Left colon (tissue), 2 donors: ENCODE results near the gene PNPLA6. TPM values are rescaled to one million over a fixed set of nuclear protein-coding genes. Genes with fewer than 3 reads are reported as not detected.

Source experiments
- ATAC-seq: fragments of 200-7000 bp; cut with Tn5 transposase; one replicate; pipeline ENCODE4 v1.9.1; 2020; ENCODE audit warnings: mild to moderate bottlenecking, moderate library complexity
- DNase-seq, 2 donors: peaks; one replicate each; pipeline ENCODE4 v3.0.0-alpha.2; 2020
- intact Hi-C, 2 donors: fragments of 100-400 bp; cut with DNase I in 1 of 2; cut with micrococcal nuclease in 1 of 2; formaldehyde crosslinking; loops; one replicate each; pipeline versions ENCODE4 v1.11.2 to v1.14.0; 2022; cut with DNase I, micrococcal nuclease
- long read RNA-seq: library from polyadenylated mRNA; unstranded; transcript quantifications from one replicate; pipeline ENCODE4 v2.0.0, GENCODE V29; 2021
- total RNA-seq, 2 donors: library from RNA; stranded (reverse); fragmentation: NEBNext Ultra II Directional; extraction: Animal tissue kit (Norgen Biotek cat#: 25700); gene quantifications; one replicate each; pipeline ENCODE4 v1.2.1, GENCODE V29; 2021
- donor health status: DM: no; HTN: no; CAD: no.
- donor health status: DM: yes; HTN: yes; CAD: no.

The PNPLA6 gene
- total RNA-seq: 100 to 1,000 TPM in 1 of 2 donors, 10 to 100 TPM in 1; 87.8 to 107 TPM
- long read RNA-seq, full-length matches to known transcripts: 1 of 45 reads
- long read RNA-seq, partial matches to known transcripts: 37 of 45 reads
- long read RNA-seq, other reads (novel, unspliced or antisense): 7 of 45 reads

DNA sequence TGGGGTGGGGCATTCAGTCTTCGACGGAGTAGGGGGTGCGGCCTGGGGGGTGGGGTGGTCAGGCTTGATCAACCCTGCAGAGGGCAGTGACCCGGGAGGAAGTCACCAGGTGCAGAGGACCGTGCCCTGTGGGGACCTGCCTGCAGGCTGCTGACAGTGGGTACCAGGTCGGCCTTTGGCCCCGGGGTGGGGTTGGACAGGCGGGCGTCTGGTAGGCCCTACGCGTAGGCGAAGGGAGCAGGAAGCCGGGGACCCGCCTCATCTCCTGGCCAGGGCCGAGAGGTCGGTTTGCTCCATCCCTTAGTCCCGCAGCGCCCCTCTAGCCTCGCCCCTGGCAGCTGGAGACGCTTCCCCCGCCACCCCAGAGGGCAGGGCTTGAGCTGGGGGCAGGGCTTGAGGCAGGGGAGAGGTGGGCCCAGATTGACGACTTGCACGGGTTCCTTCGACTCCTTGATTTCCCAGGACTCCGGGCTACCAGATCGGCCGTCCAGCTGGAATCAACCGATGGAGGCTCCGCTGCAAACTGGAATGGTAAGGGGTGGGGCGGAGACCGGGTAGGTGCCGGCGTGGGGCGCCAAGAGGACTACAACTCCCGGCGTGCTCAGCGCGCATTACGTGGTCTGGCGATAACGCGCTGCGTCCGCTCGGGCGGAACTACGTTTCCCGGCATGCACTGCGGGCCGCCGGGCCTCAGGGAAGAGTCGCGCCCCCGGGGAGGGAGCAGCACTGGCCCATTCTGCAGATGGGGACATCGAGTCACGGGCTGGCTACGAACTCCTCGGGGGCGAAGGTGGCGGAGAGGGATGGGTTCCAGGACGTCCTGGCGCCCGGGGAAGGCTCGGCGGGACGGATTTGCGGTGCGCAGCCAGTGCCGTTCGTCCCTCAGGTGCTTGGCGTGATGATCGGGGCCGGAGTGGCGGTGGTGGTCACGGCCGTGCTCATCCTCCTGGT, at the start of gene PNPLA6:
Gene PNPLA6, plus strand, starts transcription at position 671 of the 951 bp plus-strand sequence. Its CDS starts 72 bp downstream, at position 743.
- DNase-seq (peak; percentile 95 to 99), ATAC-seq (peak; percentile 81)
- intact Hi-C loops: loop anchor here in 1 of 2 donors (10.0 kb wide), 1 partner anchor 181 kb away; no protein-coding TSS in a partner anchor

DNA sequence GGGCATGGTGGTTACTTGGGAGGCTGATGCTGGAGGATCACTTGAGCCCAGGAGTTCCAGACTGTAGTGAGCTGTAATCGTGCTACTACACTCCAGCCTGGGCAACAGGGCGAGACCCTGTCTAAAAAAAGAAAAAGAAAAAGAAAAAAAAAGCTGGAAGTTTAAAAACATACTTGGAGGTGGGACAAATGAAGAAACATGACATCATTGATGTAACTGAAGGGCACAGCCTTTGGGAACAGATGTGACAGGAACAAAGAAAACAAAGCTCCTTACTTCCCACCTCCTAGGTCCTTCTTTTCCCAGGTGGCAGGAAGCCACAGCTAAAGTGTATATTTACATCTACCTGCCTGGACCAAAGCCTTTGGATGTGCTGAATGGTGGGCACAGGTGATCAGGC, 48.6 kb upstream of the PNPLA6 start:
- no peak for ATAC-seq
- intact Hi-C loops: no loop called here

DNA sequence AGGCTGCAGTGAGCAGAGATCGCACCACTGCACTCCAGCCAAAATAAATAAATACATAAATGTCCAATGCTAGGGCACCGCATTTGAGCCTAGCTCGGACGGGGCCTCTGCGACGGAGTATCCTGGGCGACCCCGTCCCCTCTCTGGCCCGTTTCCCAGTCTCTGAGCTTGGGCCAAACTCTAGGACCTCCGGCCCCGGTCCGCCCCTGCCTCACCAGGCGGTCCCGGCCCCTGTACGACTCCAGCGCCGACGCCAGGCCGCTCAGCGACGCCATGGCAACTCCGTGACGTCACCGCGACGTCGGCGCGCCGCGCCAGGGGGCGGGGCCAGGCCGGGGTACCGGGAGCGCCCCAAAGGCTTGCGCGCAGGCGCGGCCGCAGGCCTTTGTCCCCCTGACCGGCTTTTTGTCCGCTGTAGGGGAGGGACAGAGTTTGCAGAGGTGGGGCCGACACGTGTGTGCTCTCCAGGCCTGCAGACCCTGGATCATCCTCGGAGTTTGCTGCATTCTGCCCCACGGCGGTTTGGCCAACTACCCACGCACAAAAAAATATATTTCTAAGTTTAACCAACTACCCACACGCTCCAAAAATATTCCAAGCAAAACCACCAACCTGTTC, 46.7 kb upstream of the PNPLA6 start, which contains the start of gene PEX11G:
Gene PEX11G, minus strand, starts transcription at position 300 of the 618 bp plus-strand sequence. Its CDS starts 25 bp downstream, at position 275.
- DNase-seq: peak; percentile 87 to 94
- intact Hi-C loops: no loop called here
- ATAC-seq: peak; percentile 91

More for the DNA sequence above, 48.6 kb upstream of the PNPLA6 start:
- DNase-seq: no peak

DNA sequence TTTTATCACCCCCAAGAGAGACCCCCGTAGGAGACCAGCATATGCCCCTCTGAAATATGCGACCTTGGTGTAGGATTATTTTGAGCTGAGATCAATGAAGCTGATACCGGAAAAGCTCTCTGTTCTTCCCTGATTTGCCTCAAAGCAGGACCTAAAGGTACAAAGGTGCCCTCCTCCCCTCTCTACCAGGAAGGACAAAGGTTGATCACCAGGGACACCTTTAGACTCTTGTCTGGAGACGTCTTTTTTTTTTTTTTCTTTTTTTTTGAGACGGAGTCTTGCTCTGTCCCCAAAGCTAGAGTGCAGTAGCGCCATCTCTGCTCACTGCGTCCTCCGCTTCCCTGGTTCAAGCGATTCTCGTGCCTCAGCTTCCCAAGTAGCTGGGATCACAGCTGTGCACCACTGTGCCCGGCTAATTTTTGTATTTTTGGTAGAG, 45.9 kb upstream of the PNPLA6 start:
- intact Hi-C loops: no loop called here
- peak; percentile 83 for ATAC-seq
- peak; percentile 55 to 74 for DNase-seq

DNA sequence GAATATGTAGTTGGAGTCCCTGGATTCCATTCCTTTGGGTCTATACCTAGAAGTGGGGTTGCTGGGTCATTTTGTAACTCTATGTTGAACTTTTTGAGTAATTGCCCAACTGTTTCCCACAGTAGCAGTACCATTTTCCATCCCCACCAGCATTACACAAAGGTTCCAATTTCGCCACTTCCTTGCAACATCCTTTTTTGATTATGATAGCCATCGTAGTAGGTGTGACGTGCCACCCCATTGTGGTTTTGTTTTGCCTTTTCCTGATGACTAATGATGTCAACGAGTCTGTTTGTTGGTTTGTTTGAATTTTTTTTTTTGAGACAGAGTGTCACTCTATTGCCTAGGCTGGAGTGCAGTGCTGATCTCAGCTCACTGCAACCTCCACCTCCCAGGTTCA, 43.4 kb upstream of the PNPLA6 start:
- no peak for ATAC-seq
- DNase-seq: no peak
- intact Hi-C loops: no loop called here

DNA sequence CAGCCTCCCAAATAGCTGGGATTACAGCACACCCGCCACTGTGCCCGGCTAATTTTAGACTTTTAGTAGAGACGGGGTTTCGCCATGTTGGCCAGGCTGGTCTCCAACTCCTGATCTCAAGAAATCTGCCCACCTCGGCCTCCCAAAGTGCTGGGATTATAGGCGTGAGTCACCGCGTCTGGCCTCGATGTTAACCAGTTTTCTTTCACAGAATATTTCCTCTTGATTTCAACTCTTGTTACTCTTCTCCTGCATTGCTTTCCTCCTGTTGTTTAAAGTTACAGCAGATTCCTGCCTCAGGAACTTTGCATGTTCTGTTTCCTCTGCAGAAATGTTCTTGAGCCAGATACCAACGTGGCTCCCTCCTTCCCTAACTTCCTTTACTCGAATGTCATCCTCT, 43.0 kb upstream of the PNPLA6 start:
- intact Hi-C loops: no loop called here
- ATAC-seq: no peak

DNA sequence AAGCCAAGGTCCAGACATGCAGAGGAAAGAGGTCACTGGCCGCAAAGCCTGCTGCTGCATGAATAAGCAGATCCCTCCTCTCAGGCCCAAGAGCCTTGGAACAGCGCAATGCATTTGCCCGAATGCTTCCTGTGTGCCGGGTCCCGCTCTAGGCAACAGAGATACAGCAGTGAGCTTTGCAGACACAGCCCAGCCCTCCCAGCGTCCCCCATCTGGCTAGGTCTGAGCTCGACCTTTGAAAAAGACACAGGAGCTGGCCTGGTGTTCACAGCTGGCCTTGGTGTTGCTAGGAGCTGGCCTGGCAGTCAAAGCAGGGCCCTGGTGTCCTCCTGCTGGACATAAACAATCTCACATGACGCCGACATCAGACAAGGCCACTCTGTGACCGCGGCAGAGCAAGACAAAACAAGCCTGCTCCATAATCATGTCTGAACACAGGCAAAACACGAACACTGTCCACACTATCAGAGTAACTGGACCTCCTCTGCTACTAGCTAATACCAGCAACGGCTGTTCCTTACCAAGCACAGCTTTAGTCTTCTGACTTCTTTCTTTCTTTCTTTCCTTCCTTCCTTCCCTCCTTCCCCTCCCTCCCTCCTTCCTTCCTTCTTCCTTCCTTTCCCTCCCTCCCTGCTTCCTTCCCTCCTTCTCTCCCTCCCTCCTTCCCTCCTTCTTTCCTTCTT, 41.0 kb upstream of the PNPLA6 start:
- intact Hi-C loops: no loop called here
- ATAC-seq (no peak), DNase-seq (no peak)

More for the DNA sequence above, 43.0 kb upstream of the PNPLA6 start:
- DNase-seq: no peak

DNA sequence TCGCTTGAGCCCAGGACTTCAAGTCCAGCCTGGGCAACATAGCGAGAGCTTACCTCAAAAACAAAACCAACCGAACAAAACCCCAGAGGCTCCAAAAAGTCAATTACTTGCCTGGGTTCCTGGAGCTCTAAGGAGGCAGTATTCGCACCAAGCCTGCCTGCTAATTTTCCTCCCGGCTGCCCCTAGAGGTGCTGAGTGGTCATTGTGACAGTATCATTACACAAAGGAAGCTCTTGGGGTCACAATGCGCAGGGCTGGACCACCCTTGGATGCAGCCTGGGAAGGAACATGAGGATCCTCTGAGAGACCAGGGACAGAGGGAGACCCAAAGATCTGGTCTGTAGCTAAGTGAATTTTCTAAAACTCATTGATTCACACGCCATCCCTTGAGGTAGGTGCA, 38.2 kb upstream of the PNPLA6 start:
- intact Hi-C loops: no loop called here
- peak; percentile 28 for ATAC-seq
- no peak for DNase-seq

DNA sequence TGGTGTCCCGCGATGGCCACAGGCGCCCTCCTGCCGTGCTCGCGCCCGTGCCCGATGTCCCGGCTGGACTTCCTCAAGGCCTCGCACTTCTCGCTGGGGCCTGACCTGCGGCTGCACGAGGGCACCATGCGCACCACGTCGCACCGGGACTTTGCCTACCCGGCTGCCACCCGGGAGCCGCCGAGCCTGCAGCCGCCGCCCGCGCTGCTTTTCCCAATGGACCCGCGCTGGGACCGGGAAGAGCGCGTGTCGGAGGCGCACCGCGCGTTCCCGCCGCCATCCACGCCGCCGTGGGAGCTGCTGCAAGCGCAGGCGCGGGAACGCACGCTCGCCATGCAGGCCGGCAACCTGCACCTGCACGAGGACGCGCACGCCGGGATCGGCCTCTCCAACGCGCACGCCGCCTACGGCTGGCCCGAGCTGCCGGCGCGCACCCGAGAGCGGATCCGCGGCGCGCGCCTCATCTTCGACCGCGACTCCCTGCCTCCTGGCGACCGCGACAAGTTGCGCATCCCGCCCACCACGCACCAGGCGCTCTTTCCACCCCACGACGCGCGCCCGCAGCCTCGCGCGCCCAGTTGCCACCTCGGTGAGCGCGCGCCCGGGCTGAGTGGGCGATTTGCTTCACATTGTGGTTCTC, 34.6 kb upstream of the PNPLA6 start:
- DNase-seq: peak; percentile 74 to 82
- ATAC-seq: peak; percentile 79
- intact Hi-C loops: no loop called here

DNA sequence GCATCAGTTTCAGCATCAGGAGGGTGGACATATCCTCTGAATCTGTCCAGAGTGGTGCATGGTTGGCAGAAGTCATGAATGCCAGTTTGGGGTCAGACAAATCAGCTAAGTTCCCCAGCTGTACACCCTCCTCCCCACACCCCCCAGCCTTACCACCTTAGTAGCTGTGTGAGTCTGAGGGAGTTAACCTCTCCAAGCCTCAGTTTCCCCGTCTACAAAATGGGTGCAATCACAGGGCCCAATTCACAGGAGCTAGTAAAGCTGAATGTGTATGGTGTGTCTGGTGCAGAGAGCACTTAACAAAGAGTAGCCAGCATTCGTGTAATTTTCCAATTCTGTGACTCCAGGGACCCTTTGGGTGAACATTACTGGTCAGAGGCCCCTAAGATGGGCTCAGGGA, 33.0 kb upstream of the PNPLA6 start:
- no peak for DNase-seq
- intact Hi-C loops: no loop called here
- no peak for ATAC-seq

DNA sequence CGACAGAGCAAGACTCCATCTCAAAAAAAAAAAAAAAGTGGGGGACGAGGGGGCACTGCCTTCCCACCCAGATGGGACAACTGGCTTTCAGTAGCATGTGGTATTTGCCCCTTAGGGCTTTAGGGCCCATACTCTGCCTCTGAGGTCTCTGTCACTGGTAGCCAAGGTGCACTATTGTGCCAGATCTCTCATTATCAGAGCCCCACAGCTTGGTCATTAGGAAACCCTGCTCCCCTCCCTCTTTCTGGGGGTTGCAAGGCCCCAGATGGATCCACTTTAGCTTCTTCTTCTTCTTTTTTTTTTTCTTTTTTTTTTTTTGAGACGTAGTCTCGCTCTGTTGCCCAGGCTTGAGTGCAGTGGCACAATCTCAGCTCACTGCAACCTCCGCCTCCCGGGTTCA, 30.8 kb upstream of the PNPLA6 start:
- ATAC-seq: no peak
- no peak for DNase-seq
- intact Hi-C loops: no loop called here

DNA sequence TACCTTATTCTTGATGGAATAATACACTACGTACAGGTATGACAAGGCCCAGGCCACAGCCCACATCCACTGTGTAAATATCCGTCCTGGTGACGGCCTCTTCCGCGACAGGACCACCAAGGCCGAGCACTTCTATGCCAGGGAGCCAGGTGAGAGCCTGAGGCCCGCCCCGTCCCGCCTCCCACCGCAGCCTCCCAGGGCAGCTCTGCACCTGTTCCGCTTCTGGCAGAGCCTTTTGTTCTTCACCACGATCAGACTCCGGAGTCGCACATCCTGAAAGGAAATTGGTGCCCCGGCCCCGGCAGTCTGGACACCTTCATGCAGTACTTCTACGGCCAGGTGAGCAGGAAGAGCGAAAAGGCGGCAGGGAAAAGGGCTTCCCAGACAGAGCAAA, 30.2 kb upstream of the PNPLA6 start:
- peak; percentile 25 for ATAC-seq
- DNase-seq: peak in 1 of 2 donors; percentile 57
- intact Hi-C loops: no loop called here

DNA sequence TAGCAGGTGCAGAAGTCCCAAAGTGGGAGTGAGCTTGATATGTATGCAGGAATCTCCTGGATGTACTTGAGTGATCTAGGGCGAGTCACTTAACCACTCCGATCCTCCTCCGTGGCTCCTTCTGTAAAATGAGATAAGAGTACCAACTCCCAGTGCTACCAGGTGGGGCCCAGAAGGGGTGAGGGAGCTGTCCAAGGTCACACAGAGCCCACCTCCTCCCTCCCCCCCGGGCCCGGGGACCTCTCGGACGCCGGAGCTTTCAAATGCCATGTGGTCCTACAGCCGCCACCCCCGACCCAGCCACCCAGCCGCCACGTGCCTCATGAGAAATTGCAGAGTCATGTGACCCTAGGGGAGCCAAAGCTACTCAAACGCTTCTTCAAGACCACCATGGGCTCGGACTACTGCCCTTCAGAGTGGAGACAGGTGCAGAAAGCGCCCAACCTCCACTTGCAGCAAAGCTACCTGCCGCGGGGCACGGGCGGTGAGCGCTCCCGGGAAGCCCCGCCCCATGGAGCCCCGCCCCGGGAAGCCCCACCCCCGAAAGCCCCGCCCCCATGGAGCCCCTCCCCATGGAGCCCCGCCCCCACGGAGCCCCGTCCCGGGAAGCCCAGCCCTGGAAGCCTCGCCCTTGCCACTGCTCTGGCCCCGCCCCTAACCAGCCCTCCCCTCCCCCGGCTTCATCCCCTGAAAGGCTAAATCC, 29.7 kb upstream of the PNPLA6 start:
- DNase-seq (peak; percentile 59 to 79), ATAC-seq (peak; percentile 73)
- intact Hi-C loops: no loop called here

DNA sequence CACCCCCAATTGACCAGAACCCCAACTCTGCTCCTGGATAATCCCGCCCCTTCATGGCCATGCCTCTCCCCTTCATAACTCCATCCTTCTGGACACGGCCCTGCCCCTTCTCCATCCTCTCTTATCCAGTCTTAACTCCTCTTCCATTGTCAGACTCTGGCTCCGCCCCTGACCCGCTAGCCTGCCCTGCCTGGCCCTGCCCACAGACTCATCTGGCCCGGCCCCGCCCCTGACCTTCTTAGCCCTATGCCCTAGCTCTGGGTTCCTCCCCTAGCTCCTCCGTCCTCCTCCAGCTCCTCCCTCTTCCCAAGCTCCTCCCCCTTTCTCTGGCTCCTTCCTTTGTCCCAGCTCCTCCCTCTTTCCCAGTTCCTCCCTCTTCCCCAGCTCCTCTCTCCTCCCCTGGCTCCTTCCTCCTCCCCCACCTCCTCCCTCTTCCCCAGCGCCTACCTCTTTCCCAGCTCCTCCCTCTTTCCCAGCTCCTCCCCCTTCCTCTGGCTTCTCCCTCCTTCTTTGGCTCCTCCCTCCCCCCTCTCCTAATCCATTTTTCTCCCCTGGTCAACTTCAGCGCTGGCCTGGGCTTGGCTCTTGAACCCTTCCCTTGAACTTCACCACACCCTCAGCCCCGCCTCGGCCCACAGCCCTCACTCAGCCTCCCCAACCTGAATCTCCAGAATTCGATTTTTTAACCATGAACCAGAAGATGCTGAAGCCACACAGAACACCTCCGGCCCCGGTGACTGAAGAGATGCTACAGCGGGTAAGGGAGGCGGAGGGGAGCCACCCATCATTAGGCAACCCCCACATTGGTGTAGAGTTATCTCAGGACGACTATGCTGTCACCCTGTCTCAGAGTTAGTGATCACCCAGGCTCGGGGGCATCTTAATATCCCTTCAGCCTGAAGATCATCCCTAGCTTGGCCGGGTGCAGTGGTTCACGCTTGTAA, 28.9 kb upstream of the PNPLA6 start:
- intact Hi-C loops: no loop called here
- DNase-seq (peak; percentile 96 to 98), ATAC-seq (peak; percentile 87)

DNA sequence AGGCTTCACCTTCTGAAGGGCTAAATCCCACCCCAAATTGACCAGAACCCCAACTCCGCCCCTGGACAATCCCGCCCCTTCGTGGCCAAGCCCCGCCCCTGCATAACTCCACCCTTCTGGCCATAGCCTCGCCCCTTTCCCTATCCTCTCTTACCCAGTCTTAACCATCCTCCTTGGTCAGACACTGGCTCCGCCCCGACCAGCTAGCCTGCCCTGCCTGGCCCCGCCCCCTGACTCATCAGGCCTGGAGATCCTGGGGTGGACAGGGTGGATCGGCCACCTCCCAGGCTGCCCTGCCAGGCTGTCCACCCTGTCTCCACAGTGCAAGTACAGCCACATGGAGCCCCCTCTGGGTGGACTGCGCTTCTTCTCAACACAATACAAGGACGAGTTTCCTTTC, 27.6 kb upstream of the PNPLA6 start:
- peak; percentile 76 to 88 for DNase-seq
- intact Hi-C loops: no loop called here
- ATAC-seq: peak; percentile 35

DNA sequence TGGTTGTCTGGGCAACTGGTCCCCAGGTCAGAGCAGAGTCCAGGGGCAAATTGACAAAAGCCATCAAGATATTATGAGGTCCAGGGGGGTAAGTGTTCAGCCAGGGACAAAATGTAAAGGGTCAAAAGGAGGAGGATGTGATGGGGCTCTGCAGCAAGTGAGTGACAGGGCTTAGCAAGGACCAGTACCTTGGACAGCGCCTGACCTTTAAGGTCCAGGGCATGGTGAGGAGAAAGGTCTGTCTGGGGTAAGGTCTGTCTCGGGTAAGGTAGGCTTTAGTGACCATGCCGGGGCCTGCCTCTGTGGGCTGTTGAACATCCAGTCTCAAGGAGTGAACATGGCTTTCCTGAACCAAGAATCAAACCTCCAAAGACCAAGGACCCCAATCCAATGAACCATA, 25.9 kb upstream of the PNPLA6 start:
- ATAC-seq (no peak), DNase-seq (no peak)
- intact Hi-C loops: no loop called here

DNA sequence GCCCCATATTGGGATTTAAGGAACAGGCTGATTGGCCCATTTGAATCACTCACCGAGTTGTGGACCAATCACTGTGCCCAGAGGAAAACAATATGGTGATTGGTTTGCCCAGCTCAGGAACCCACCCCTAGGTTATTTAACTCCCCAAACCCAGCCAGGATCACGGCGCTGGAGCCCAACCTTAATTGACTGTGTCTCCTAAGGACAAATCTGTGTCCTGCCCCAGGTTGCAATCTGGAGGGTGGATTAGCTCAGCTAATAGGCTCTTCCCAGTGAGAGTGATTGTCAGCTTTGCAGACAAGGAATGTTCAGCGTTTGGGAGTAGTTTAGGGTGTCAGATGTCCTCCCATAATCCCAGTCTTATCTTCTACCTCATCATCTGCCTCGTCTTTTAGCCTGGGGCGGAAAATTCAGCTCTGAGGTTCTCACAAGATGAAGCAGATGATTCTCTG, 23.1 kb upstream of the PNPLA6 start:
- DNase-seq (no peak), ATAC-seq (no peak)
- intact Hi-C loops: no loop called here
